HCT116 (cell line): ENCODE measurements around the gene ZNF133. TPM values are rescaled to one million over a fixed set of nuclear protein-coding genes. Genes with fewer than 3 reads are reported as not detected.

Experiments
- ATAC-seq: fragments of 200-7000 bp; cut with Tn5 transposase; 2 replicates; pipeline ENCODE4 v1.9.1; 2020; ENCODE audit warnings: mild to moderate bottlenecking, moderate library complexity
- BruUV-seq: library from RNA; stranded (reverse); fragments of 400-500 nt; replicated peaks from 2 replicates; lab custom pipeline; 2021; lab: Mats Ljungman, UMichigan
- CTCF ChIA-PET: fragments of 300-600 bp; sonication (Branson Sonifier 250); formaldehyde crosslinking; loops from one replicate; lab custom pipeline; 2021; ENCODE audit warnings: antibody characterized with exemption; lab: Charles Lee
- POLR2A ChIA-PET: fragments of 300-600, 350-600 bp; sonication (Branson Sonifier 250); formaldehyde crosslinking; loops from one replicate; lab custom pipeline; 2021; ENCODE audit warnings: antibody characterized with exemption; lab: Charles Lee
- RAD21 ChIA-PET, 2 experiments: fragments of 300-600 bp; sonication (Branson Sonifier 250); formaldehyde crosslinking; loops; one replicate each; lab custom pipeline; 2023; ENCODE audit warnings: low total read pairs in 2 of 2; ENCODE audit not compliant: uncharacterized antibody in 2 of 2, unreplicated experiment in 2 of 2, low non-redundant PET in 1 of 2; lab: Charles Lee
- DNase-seq: peaks from one replicate; pipeline ENCODE4 v3.0.0-alpha.2; 2010; ENCODE audit warnings: low read depth, low spot score
- H2AFZ ChIP-seq: fragments of 200-600 bp; shearing (Covaris generic), sonication (generic); 2 replicates; pipeline ENCODE4 v1.6.1; 2017; ENCODE audit warnings: low read depth, mixed run types, mixed read lengths, antibody characterized with exemption, low read length; ENCODE audit not compliant: poor library complexity, severe bottlenecking
- H3K27ac ChIP-seq: 2 replicates; pipeline ENCODE4 v1.5.1; 2012; ENCODE audit warnings: low read depth, low read length
- H3K27me3 ChIP-seq: fragments of 200-600 bp; sonication (generic); 2 replicates; pipeline ENCODE4 v1.6.1; 2016; ENCODE audit warnings: mixed run types, low read length, mixed read lengths; ENCODE audit not compliant: insufficient read depth
- H3K36me3 ChIP-seq, 2 experiments: fragments of 200-500 bp in 1 of 2; fragments of 200-600 bp in 1 of 2; sonication (Bioruptor generic) in 1 of 2; sonication (generic) in 1 of 2; 2 replicates each; pipeline versions ENCODE4 v1.5.1 to v1.6.1; 2014 to 2016; ENCODE audit warnings: low read length in 2 of 2, inconsistent platforms in 1 of 2, mixed read lengths in 1 of 2, mixed run types in 1 of 2; ENCODE audit not compliant: insufficient read depth in 2 of 2, control insufficient read depth in 1 of 2
- H3K4me1 ChIP-seq, 2 experiments: fragments of 200-600 bp in 1 of 2; sonication (generic) in 1 of 2; 2 replicates each; pipeline versions ENCODE4 v1.5.1 to v1.6.1; 2012 to 2017; ENCODE audit warnings: low read length in 2 of 2, inconsistent platforms in 1 of 2, mild to moderate bottlenecking in 1 of 2, mixed read lengths in 1 of 2, mixed run types in 1 of 2, moderate library complexity in 1 of 2; ENCODE audit not compliant: insufficient read depth in 2 of 2, control insufficient read depth in 1 of 2
- H3K4me2 ChIP-seq: fragments of 200-600 bp; sonication (generic); 2 replicates; pipeline ENCODE4 v1.6.1; 2017; ENCODE audit warnings: mixed run types, low read length, mixed read lengths
- H3K4me3 ChIP-seq, 2 experiments: fragments of 200-600 bp in 1 of 2; sonication (generic) in 1 of 2; replicated peaks in 1 of 2; 2 replicates each; pipeline ENCODE4 v1.5.1; 2011 to 2016; ENCODE audit warnings: low read length in 2 of 2, control low read depth in 1 of 2, low read depth in 1 of 2, mild to moderate bottlenecking in 1 of 2, mixed read lengths in 1 of 2, mixed run types in 1 of 2
- H3K79me2 ChIP-seq: fragments of 200-600 bp; sonication (generic); 2 replicates; pipeline ENCODE4 v1.6.1; 2017; ENCODE audit warnings: mild to moderate bottlenecking, mixed run types, low read length, moderate library complexity, mixed read lengths; ENCODE audit not compliant: insufficient read depth
- H3K9ac ChIP-seq: fragments of 200-600 bp; sonication (generic); 2 replicates; pipeline ENCODE4 v1.6.1; 2016; ENCODE audit warnings: low read length, mixed read lengths
- H3K9me2 ChIP-seq: fragments of 200-600 bp; sonication (generic), shearing (Covaris generic); 2 replicates; pipeline ENCODE4 v1.6.1; 2017; ENCODE audit warnings: mixed run types, mild to moderate bottlenecking, moderate library complexity; ENCODE audit not compliant: insufficient read depth
- H3K9me3 ChIP-seq, 2 experiments: fragments of 200-500 bp in 1 of 2; fragments of 200-600 bp in 1 of 2; sonication (Bioruptor generic) in 1 of 2; sonication (generic) in 1 of 2; 2 replicates each; pipeline ENCODE4 v1.6.1; 2014 to 2017; ENCODE audit warnings: low read length in 2 of 2, mixed read lengths in 2 of 2, inconsistent platforms in 1 of 2, low read depth in 1 of 2, mild to moderate bottlenecking in 1 of 2, mixed run types in 1 of 2, moderate library complexity in 1 of 2; ENCODE audit not compliant: control insufficient read depth in 1 of 2, insufficient read depth in 1 of 2
- H4K20me1 ChIP-seq: fragments of 200-600 bp; sonication (generic), shearing (Covaris generic); 2 replicates; pipeline ENCODE4 v1.6.1; 2017; ENCODE audit warnings: mixed run types, mild to moderate bottlenecking, moderate library complexity; ENCODE audit not compliant: insufficient read depth
- EGR1 ChIP-seq: IDR thresholded peaks from 2 replicates; pipeline ENCODE4 v1.6.1; 2012; ENCODE audit warnings: low read depth
- ELF1 ChIP-seq: IDR thresholded peaks from 2 replicates; pipeline ENCODE4 v1.6.1; 2012; ENCODE audit warnings: low read depth, borderline replicate concordance
- EZH2phosphoT487 ChIP-seq: fragments of 200-600 bp; IDR thresholded peaks from 2 replicates; pipeline ENCODE4 v1.6.1; 2018; ENCODE audit warnings: antibody characterized with exemption, borderline replicate concordance
- POLR2AphosphoS5 ChIP-seq: IDR thresholded peaks from 2 replicates; pipeline ENCODE4 v1.6.1; 2011; ENCODE audit warnings: mild to moderate bottlenecking, low read depth, low read length, moderate library complexity
- RAD21 ChIP-seq: IDR thresholded peaks from 2 replicates; pipeline ENCODE4 v1.6.1; 2012; ENCODE audit warnings: low read depth, mild to moderate bottlenecking
- SP1 ChIP-seq: IDR thresholded peaks from 2 replicates; pipeline ENCODE4 v1.6.1; 2012; ENCODE audit warnings: low read depth
- YY1 ChIP-seq: IDR thresholded peaks from 2 replicates; pipeline ENCODE4 v1.6.1; 2011; ENCODE audit warnings: low read length, low read depth, moderate library complexity, mild to moderate bottlenecking; ENCODE audit not compliant: insufficient replicate concordance; ENCODE audit errors: extremely low read depth
- intact Hi-C: fragments of 100-400 bp; cut with micrococcal nuclease; formaldehyde crosslinking; loops from 2 replicates; pipeline ENCODE4 v1.10.0; 2022
- total RNA-seq: library from RNA; stranded (reverse); gene quantifications from one replicate; pipeline ENCODE4 v1.2.1, GENCODE V29; 2021; ENCODE audit not compliant: unreplicated experiment
- TF ChIP-seq, protein P1 (sequence below), 3 experiments: fragments of 200-600 bp in 1 of 3; sonication (generic) in 1 of 3; IDR thresholded peaks in 2 of 3; conservative IDR thresholded peaks in 1 of 3; 2 replicates each; pipeline ENCODE4 v1.5.1; 2012 to 2017; ENCODE audit warnings: low read depth in 2 of 3, low read length in 2 of 3, antibody characterized with exemption in 1 of 3, borderline replicate concordance in 1 of 3, control low read depth in 1 of 3, mild to moderate bottlenecking in 1 of 3, mixed read lengths in 1 of 3, mixed run types in 1 of 3, moderate library complexity in 1 of 3; ENCODE audit not compliant: insufficient read depth in 1 of 3
- TF ChIP-seq, protein P2 (sequence below): IDR thresholded peaks from 2 replicates; pipeline ENCODE4 v1.6.1; 2012; ENCODE audit warnings: low read depth

The ZNF133 gene
- total RNA-seq, 1 experiment from 2014 or later: 9.3 TPM

DNA sequence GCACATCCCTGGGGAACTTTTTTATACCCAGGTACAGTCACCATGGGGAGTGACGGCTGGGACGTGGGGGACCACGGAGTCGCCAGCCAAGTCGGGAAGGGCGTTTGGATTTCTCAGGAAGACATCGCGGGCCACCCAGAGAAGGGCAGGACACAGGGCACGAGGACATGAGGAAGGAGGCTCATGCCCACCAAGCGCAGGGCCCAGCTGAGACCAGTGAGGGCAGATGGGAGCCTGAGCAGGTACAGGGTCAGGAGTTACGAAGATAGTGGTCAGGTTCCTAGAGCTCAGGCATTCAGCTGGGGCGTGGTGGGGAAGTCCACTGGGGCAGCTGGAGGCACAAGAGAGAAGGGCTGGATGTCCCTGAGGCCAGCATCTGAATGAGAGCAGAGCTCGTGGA, 74.6 kb downstream of the ZNF133 start:
- BruUV-seq: no TSS peak
- POLR2A ChIA-PET: no interaction called here

More for the DNA sequence above, 74.6 kb downstream of the ZNF133 start:
- H3K4me1 ChIP-seq: no peaks in the 10 kb centered on the region
- H3K27ac ChIP-seq: no peak overlapping the region
- intact Hi-C loops: no loop called here
- no peaks in the 10 kb centered on the region for H4K20me1 ChIP-seq
- H3K9me2 ChIP-seq: no peaks in the 10 kb centered on the region
- no peaks in the 10 kb centered on the region for H3K36me3 ChIP-seq
- TF ChIP-seq, protein P1, sequence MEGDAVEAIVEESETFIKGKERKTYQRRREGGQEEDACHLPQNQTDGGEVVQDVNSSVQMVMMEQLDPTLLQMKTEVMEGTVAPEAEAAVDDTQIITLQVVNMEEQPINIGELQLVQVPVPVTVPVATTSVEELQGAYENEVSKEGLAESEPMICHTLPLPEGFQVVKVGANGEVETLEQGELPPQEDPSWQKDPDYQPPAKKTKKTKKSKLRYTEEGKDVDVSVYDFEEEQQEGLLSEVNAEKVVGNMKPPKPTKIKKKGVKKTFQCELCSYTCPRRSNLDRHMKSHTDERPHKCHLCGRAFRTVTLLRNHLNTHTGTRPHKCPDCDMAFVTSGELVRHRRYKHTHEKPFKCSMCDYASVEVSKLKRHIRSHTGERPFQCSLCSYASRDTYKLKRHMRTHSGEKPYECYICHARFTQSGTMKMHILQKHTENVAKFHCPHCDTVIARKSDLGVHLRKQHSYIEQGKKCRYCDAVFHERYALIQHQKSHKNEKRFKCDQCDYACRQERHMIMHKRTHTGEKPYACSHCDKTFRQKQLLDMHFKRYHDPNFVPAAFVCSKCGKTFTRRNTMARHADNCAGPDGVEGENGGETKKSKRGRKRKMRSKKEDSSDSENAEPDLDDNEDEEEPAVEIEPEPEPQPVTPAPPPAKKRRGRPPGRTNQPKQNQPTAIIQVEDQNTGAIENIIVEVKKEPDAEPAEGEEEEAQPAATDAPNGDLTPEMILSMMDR (IDR thresholded peaks at IDR 0.05 in 2 of 3, conservative IDR thresholded peaks at IDR 0.05 in 1 of 3; ENCODE audit: borderline replicate concordance in 1 of 3, insufficient read depth in 1 of 3, low read depth in 2 of 3, low read length in 2 of 3): no peak
- TF ChIP-seq RAD21 (no peak), POLR2AphosphoS5 (no peak), EZH2phosphoT487 (no peak), ELF1 (no peak), YY1 (no peak), EGR1 (no peak), SP1 (no peak)
- TF ChIP-seq, protein P2, sequence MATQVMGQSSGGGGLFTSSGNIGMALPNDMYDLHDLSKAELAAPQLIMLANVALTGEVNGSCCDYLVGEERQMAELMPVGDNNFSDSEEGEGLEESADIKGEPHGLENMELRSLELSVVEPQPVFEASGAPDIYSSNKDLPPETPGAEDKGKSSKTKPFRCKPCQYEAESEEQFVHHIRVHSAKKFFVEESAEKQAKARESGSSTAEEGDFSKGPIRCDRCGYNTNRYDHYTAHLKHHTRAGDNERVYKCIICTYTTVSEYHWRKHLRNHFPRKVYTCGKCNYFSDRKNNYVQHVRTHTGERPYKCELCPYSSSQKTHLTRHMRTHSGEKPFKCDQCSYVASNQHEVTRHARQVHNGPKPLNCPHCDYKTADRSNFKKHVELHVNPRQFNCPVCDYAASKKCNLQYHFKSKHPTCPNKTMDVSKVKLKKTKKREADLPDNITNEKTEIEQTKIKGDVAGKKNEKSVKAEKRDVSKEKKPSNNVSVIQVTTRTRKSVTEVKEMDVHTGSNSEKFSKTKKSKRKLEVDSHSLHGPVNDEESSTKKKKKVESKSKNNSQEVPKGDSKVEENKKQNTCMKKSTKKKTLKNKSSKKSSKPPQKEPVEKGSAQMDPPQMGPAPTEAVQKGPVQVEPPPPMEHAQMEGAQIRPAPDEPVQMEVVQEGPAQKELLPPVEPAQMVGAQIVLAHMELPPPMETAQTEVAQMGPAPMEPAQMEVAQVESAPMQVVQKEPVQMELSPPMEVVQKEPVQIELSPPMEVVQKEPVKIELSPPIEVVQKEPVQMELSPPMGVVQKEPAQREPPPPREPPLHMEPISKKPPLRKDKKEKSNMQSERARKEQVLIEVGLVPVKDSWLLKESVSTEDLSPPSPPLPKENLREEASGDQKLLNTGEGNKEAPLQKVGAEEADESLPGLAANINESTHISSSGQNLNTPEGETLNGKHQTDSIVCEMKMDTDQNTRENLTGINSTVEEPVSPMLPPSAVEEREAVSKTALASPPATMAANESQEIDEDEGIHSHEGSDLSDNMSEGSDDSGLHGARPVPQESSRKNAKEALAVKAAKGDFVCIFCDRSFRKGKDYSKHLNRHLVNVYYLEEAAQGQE: no peak
- no peak for DNase-seq
- H3K4me3 ChIP-seq: no peak overlapping the region
- no peak for ATAC-seq
- no peak overlapping the region for H3K9ac ChIP-seq
- no peak overlapping the region for H3K4me2 ChIP-seq
- H3K27me3 ChIP-seq: no peaks in the 10 kb centered on the region
- no peaks in the 10 kb centered on the region for H3K9me3 ChIP-seq
- H2AFZ ChIP-seq: no peak overlapping the region
- ChIA-PET CTCF (no interaction called here), RAD21 (no interaction called here)
- H3K79me2 ChIP-seq: no peaks in the 10 kb centered on the region
